Measurements from ENCODE around the gene NSMCE4A.
"Not testable (repeated sequence)": the region's sequence is repeated elsewhere in the genome, so short reads cannot be mapped to it uniquely, and the experiment has no call there.

The NSMCE4A gene

DNA sequence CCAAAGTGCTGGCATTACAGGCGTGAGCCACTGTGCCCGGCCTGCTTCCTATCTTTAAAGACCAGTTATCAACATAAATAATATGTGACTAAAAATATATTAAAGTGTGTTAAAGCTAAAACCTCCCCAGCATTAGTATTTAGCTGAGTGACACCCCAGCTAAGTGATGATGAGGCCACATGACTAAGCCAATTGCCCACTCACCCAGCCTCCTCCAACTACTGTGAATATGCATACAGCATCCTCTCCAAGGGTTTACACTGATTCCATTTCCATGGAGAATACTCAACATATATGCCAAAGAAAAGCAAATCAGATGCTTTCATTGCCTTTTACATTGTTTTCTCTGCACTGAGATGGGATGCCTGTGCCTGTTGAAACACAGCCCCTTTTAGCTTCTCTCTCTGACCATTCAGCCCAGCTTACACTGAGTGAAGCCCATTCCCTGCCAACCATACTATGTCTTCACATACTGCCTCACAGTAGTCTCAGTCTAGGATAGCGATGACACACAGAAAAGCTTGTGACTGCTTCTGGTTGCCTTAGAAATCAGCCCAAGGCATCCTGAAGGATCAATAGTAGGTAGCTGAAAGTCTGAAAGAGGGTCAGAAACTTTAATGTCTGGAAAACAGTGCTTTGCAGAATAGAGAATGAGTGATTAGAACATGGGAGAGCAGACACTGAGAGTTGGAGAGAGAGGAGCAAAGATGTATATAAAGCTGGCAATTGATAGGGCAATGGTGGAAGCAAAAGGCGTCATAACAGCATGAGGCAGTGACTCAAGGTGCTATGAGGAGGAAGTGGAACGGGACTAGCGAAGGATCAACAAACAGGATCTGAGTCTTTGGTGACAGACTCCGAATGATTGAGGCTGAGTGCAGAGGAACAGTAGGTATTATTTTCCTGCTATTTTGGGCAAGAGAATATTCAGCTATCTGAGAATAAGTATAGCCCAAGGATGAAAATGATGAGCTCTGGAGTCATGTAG is 27.4 kb downstream of the NSMCE4A start:
- TF ChIP-seq CTCF (IDR thresholded peaks at IDR 0.05; ENCODE audit: extremely low read depth, missing control alignments): no peak
- DNase-seq (ENCODE audit: low spot score): no peak

DNA sequence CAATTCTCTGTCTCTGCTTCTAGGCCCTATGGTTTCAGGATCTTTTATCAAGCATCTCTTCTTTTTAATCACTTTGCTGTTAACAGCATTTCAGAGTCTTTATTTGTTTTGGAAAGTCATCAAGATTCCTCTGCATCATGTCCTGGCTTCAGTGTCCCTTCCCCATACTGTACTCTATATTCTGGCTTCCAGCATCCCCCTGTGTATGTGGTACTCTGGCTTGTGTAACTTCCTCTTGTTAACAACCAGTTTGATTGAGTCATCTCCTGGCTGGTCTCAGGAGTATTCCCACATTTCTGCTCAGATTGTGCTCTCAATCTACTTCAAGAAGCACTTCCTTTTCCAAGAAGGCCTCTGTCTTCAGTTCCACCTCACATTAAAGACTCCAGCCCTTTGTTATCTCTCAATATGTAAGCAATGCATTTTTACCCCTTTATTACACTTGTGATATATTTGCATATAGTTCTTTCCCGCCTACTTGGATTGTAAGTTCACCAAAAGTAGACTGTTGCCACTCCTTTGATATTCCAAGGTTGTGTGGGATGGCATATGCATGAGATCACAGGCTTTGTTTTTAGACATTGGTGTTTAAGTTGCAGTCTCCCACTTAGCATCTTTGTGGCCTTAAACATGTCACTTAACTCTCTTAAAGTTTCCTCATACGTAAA is 32.1 kb downstream of the NSMCE4A start:
- no peak for DNase-seq (ENCODE audit: low spot score)
- no peak for TF ChIP-seq CTCF (IDR thresholded peaks at IDR 0.05; ENCODE audit: extremely low read depth, missing control alignments)

- no peak for DNase-seq (ENCODE audit: low spot score)
- no peak for TF ChIP-seq CTCF (IDR thresholded peaks at IDR 0.05; ENCODE audit: extremely low read depth, missing control alignments)
Measured at GRCh38 chr10:121941532-121941931, 33.5 kb downstream of the NSMCE4A start.

DNA sequence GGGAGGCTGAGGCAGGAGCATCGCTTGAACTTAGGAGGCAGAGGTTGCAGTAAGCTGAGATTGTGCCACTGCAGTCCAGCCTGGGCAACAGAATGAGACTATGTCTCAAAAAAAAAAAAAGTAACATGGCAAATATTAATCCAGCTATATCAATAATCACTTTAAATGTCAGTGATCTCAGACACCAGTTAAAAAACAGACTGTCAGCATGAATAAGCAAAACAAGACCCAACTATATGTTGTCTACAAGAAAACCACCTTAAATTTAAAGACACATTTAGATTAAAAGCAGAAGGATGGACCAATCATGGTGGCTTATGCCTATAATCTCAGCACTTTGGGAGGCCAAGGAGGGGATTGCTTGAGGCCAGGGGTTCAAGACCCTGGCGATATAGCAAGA is 38.7 kb downstream of the NSMCE4A start:
- no peak for TF ChIP-seq CTCF (IDR thresholded peaks at IDR 0.05; ENCODE audit: extremely low read depth, missing control alignments)
- no peak for DNase-seq (ENCODE audit: low spot score)

DNA sequence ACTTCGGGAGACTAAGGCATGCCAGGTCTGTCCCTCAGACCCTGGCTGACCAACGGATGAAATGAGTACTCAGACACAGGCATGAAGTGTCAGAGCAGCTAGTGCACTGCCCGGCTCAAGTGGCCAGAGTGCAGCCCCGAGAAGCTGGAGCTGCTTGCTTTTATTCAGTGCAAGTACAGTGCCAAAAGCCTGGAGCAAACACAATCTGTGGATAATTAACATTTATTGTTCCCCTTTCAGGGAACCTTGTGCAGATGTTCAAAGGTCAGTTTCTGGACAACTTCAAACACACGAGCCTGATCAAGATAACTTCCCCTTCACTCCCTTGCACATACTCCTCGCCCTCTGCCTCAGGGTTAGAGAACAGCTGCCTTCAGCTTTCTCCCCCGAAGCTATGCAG is 39.3 kb downstream of the NSMCE4A start:
- DNase-seq (ENCODE audit: low spot score): no peak
- no peak for TF ChIP-seq CTCF (IDR thresholded peaks at IDR 0.05; ENCODE audit: extremely low read depth, missing control alignments)

- not testable (repeated sequence) for DNase-seq (ENCODE audit: low spot score)
Measured at GRCh38 chr10:121930268-121931085, 44.5 kb downstream of the NSMCE4A start.

DNA sequence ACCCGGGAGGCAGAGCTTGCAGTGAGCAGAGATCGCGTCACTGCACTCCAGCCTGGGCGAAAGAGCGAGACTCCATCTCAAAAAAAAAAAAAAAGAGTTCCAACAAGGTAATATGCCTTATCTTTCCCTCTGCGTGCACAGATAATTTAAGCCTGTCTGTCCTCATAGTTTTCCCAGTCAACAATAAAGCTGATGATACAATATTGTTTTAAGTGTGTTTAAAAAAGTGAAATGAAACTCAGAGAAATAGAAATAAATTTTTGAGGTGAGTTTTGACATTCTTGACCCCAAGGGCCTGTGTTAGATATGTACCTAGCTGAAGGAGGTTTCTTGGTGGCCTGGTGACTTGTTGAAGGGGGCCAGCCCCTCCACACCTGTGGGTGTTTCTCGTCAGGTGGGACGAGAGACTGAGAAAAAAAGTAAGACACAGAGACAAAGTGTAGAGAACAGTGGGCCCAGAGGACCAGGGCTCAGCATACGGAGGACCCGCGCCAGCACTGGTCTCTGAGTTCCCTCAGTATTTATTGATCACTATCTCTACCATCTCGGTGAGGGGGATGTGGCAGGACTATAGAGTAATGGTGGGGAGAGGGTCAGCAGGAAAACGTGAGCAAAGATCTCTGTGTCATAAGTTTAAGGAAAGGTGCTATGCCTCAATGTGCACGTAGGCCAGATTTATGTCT is 45.3 kb downstream of the NSMCE4A start:
- DNase-seq (ENCODE audit: low spot score): not testable (repeated sequence)

Data from GM20000 (cell line).